HG02623 (cell line): ENCODE measurements around the gene RPL6.
A peak's percentile ranks its signal among the peaks of the same experiment; 100 is the strongest.
"Not testable (repeated sequence)": the region's sequence is repeated elsewhere in the genome, so short reads cannot be mapped to it uniquely, and the experiment has no call there.

Source experiments
- ATAC-seq: cut with Tn5 transposase; IDR thresholded peaks from one replicate; pipeline ENCODE4 v1.9.1; 2021; ENCODE audit warnings: moderate library complexity; ENCODE audit not compliant: unreplicated experiment

The RPL6 gene

GRCh38 chr12:112420740-112421139 lies 11.3 kb upstream of the RPL6 start:
- ATAC-seq = no peak

DNA sequence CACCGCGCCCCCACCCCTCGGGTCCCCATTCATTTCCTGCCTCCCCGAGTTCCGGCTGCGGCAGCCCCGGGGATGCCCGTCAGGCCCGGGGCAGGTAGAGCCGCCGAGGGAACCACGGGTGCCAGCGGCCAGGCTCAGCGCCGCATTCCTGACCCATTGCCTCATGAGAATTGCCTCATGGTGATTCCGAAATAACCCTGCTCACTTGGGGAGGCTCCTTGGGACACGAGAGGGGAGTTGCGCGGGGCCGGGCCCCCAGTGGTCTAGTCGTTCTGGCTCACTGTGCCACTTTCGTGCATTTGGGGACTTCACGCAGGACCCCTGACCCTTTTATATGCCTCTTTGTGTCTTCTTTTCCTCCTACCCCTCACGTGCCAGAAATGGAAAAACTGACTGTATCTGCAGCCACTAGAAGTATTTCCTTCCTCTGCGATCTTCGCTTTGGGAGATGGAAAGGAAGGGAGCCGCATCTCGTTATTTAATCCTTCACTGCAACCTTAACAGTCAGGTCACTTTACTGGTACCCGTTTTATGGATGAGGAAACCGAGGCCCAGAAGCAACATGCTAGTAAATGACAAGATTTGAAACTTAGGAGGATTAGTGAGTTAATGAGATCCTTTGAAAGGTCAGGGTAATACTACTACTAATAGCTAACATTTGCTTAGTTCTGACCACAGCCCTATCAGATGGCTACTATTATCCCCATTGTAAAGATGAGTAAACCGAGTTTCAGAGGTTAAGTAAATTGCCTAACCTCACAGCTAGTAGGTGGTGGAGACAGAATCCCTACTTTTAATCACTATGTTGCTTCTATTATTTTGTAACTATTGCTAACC lies 10.1 kb upstream of the RPL6 start:
- ATAC-seq = peak; percentile 5

GRCh38 chr12:112418608-112419296 lies 9.3 kb upstream of the RPL6 start, which contains the start of gene PTPN11:
TSS of gene PTPN11 (plus strand) at chr12:112418947. CDS start at chr12:112419112, 165 bp downstream.
- peak; percentile 77 for ATAC-seq

DNA sequence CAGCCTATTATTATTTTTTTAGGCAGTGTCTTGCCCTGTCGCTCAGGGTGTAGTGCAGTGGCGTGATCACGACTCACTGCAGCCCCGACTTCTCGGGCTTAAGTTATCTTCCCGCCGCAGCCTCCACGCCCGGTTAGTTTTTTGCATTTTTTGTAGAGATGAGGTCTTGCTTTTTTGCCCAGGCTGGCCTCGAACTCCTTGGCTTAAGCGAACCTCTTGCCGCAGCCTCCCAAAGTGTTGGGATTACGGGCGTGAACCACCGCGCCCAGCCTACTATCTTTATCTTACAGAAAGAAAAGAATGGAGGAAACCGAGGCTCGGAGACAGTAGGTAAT lies 8.8 kb upstream of the RPL6 start:
- ATAC-seq = no peak

GRCh38 chr12:112415457-112415856 lies 6.1 kb upstream of the RPL6 start:
- ATAC-seq = not testable (repeated sequence)

DNA sequence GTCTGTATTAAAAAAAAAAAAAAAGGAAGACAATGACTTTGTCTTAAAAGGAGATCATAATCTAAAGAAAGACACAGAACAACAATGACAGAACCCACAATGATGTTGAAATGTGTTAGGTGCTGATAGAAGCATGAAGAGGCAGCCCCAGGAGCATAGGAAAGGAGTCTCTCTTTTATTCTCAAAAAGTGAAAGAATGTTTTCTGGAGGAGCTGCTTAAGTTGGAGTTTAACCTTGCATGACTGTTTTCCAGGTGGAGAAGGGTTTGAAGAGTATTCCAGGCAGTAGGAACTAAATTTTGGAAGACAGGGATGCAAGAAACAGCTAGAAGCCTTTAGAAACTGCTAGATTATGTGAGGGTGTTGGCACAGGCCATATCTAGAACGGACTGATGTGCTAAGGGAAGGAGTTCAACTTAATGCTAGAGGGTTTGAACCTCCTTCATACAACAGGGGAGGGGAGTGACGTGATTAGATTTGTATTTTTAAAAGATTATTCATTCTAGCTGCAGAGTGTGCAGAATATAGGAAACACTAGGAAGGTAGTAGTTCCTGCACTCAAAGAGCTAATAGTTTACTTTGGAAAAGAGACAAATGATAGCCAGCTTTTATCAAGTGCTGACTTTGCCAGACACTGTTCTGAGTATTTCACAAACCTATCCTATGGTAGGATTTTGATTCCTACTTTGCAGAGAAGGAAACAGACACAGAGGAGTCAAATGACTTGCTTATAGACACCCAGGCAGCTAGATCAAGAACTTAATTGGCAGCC lies 4.6 kb upstream of the RPL6 start:
- no peak for ATAC-seq

- ATAC-seq = no peak
Measured at GRCh38 chr12:112409906-112410244, 470 bp upstream of the RPL6 start.

DNA sequence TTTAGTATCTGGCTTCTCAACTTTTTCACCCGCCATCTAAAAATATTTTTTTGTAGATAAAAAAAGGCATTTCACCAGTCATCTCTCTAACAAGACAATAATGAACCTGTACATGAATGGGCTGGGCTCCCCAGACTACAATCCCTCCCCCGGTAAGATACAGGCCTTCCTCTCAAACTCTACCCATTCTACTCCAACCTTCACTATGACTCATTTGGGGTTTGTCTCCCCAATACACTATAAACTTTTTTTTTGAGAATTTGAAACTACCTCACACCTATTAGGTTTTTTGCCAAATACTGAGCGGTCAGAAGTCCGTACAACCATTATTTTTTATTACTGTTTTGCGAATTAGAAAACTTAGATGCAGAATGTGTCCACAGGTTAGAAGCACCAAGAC lies 784 bp downstream of the RPL6 start:
- ATAC-seq = no peak

DNA sequence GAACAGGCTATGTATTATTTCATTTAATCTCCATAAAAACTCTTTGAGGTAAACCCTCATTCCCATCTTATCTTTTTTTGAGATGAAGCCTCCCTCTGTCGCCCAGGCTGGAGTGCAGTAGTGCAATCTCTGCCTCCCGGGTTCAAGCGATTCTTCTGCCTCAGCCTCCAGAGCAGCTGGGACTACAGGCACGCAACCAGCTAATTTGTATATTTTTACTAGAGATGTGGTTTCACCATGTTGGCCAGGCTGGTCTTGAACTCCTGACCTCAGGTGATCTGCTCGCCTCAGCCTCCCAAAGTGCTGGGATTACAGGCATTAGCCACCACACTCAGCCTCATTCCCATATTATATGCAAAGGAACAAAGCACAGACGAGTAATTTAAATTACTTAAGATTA lies 1.7 kb downstream of the RPL6 start:
- ATAC-seq = not testable (repeated sequence)

GRCh38 chr12:112406519-112407488 lies 2.6 kb downstream of the RPL6 start:
- no peak for ATAC-seq

GRCh38 chr12:112401903-112402498 lies 7.4 kb downstream of the RPL6 start:
- ATAC-seq = no peak

GRCh38 chr12:112401054-112401453 lies 8.4 kb downstream of the RPL6 start:
- no peak for ATAC-seq

DNA sequence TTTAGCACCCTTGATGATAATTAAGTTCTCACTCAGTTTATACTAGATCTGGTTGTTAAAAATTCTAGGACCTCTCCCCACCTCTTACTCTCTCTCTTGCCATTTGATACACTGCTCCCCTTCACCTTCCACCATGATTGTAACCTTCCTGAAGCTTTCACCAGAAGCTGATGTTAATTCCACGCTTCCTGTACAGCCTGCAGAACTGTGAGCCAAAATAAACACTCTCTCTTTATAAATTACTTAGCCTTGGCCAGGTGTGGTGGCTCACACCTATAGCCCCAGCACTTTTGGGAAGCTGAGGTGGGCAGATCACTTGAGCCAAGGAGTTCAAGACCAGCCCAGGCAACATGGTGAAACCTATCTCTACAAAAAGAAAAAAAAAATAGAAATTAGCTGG lies 16.1 kb downstream of the RPL6 start:
- ATAC-seq = no peak

DNA sequence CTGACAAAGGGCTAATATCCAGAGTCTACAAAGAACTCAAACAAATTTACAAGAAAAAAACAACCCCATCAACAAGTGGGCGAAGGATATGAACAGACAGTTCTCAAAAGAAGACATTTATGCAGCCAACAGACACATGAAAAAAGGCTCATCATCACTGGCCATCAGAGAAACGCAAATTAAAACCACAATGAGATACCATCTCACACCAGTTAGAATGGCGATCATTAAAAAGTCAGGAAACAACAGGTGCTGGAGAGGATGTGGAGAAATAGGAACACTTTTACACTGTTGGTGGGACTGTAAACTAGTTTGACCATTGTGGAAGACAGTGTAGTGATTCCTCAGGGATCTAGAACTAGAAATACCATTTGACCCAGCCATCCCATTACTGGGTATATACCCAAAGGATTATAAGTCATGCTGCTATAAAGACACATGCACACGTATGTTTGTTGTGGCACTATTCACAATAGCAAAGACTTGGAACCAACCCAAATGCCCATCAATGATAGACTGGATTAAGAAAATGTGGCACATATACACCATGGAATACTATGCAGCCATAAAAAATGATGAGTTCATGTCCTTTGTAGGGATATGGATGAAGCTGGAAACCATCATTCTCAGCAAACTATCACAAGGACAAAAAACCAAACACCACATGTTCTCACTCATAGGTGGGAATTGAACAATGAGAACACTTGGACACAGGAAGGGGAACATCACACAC lies 19.3 kb downstream of the RPL6 start:
- not testable (repeated sequence) for ATAC-seq

- ATAC-seq = no peak
Measured at GRCh38 chr12:112389228-112389627, 20.2 kb downstream of the RPL6 start.

DNA sequence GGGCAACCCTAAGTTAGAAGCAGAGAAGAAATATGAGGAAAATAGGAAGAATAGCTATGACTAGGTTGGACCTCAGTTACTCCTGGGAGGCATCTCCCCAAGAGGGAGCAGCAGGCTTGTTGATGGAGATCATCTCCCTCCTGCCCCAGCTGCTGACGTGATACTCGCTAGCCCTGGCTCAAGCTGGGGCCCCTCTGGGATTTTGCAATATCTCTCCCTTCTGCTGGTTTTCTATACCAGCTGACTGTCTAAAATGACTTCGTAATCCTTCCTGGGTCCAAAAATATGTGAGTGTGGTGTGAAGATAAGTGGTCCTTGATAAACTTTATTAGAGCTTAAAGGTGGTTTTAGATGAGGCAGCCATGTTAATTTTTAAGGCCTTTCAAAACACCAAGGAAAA lies 22.7 kb downstream of the RPL6 start:
- no peak for ATAC-seq

- no peak for ATAC-seq
Measured at GRCh38 chr12:112382866-112383265, 26.5 kb downstream of the RPL6 start.

DNA sequence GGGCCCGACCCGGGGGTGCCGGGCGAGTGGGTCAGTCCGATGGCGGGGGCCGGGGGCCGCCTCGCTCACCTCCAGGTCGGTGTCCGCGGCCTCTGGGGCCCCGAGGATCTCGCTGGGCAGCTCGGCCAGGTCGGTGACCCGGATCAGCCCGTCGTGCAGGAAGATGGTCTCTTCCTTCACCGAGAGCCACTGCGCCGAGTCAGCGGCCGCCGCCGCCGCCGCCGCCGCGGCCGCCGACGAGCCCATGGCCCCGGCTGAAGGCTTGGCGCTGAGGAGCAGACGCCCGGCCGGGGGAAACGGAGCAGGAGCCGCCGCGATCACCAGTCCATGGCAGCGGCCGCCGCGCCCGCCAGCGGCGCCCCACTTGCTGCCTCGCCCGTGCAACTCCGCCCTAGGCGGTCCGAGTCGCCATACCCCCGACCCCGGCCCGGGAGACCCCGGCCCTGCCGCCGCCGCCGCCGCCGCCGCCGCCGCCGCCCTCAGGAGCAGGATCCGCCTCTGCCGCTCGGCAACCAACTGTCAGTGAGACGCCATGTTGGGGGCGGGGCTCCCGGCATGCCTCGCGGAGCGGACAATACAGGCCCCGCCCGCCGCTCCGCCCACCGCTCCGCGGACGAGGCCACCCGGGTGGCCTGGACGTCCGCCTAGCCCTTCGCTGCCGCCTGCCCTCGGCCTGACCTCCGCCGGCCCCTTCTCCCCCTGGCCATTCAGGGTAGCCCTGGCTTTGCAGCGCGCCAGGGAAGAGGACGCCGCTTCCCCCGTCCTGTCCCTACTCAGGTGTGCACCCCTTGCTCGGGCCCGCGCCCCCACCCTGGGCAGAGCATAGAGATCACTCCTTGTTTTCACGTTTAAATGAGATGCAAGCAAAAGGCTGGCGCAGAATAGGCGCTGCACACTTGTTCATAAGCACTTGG lies 27.3 kb downstream of the RPL6 start, which contains the start of gene HECTD4:
Gene HECTD4 (minus strand): TSS at position 549 of the 914 bp plus-strand sequence. CDS start 303 bp downstream, at position 246.
- ATAC-seq = peak; percentile 86
